Heart left ventricle (tissue), 13 donors: ENCODE data around the gene ACTR3C.
"Not testable (repeated sequence)": the region's sequence is repeated elsewhere in the genome, so short reads cannot be mapped to it uniquely, and the experiment has no call there.

ENCODE experiments used
- CTCF ChIP-seq, 12 donors: fragments of 200-600 bp; sonication (generic) in 4 of 12; IDR thresholded peaks; one replicate each; pipeline versions ENCODE4 v1.5.0 to v1.8.0; 2018 to 2022; ENCODE audit warnings: antibody characterized with exemption in 12 of 12, mild to moderate bottlenecking in 5 of 12
- POLR2A ChIP-seq, 2 donors: fragments of 450-650 bp; IDR thresholded peaks; one replicate each; pipeline ENCODE4 v1.6.1; 2017; ENCODE audit warnings: antibody characterized with exemption in 2 of 2, mild to moderate bottlenecking in 2 of 2, moderate library complexity in 2 of 2
- donor health status: ischemic (EF 13 %, LVEDD 7.1; RV severe dilation, severe dysfunction).
- donor health status: DM: no; HTN: yes; CAD: no.
- donor health status: DM: no; HTN: no; CAD: no.
- donor health status: ischemic (EF 25% LVEDD 6.9; RV normal size, moderate dysfunction).
- donor health status: ischemic (EF 25% LVEDD 5.7; RV mildly dilated, moderate dysfunction).
- donor health status: ischemic (EF 35%, LVEDD 5.7; RV mildly dilated, moderate dysfunction).
- donor health status: nonischemic (EF 11% LVEDD 7.7; RV severe dilation, severe dysfunction).
- donor health status: DM: yes; HTN: yes; CAD: no.
- donor health status: PGD.
- donor health status: ischemic (EF 29% LVEDD 5.4; RV normal size, mild dysfunction).
- donor health status: nonischemic (EF 23%, LVEDD 6.1; RV moderate dilation, normal function).

- TF ChIP-seq CTCF, POLR2A (IDR thresholded peaks at IDR 0.05): not testable (repeated sequence)
Measured at GRCh38 chr7:150262656-150263055, 60.7 kb downstream of the ACTR3C start.
